ENCODE data around the gene HCN4.

HCN4 gene

DNA sequence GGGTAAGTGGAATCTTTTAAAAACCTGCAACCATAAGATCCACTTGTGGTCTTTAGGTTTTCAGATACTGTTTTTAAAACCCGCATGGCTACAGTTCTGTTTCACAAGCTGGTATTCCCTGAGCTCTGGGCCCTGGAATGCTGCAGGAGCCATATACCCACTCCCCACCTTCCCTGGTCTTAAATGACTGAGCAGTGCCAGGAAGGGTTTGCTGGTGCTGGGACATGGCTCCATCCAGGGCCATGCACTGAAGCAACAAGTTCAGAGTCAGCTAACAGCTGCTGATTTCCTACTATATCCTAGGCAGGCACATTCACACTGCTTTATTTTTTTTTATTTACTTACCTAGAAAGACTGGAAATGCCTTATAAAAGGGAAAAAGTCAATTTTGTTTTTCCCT, 77.3 kb downstream of the HCN4 start:
- no peak overlapping the region for H3K27ac ChIP-seq (ENCODE audit: low read depth, low read length)
- no peak overlapping the region for H2AFZ ChIP-seq (ENCODE audit: low read length, unreplicated experiment)
- no peak overlapping the region for H3K4me3 ChIP-seq (ENCODE audit: low read depth, low read length)
- H3K4me1 ChIP-seq (ENCODE audit: control insufficient read depth, insufficient read depth, low read length, unreplicated experiment): peaks cover 9% of the 10 kb centered on the region
- H3K79me2 ChIP-seq (ENCODE audit: control insufficient read depth, insufficient read depth, low read length, unreplicated experiment): no peaks in the 10 kb centered on the region
- no peaks in the 10 kb centered on the region for H3K27me3 ChIP-seq (ENCODE audit: insufficient read depth, low read length)
- no peaks in the 10 kb centered on the region for H3K36me3 ChIP-seq (ENCODE audit: insufficient read depth, low read length)

DNA sequence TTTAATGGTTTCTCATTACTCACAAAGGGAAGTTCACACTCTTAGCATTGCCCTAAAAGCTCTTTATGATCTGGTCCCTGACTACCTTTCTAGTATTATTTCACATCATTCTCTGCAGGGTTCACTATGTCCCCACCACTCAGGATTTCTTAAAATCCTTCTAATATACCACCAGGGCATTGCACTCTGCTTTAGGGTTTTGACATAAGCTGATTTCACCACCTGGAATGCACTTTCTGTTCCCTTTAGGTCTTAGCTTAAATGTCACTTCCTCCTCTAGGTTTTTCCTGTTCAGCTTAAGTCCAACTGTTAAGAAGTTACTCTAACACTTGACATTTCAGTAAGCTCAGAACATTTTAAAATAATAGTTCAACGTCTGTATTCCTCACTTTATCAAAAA, 81.7 kb downstream of the HCN4 start:
- H3K79me2 ChIP-seq (ENCODE audit: control insufficient read depth, insufficient read depth, low read length, unreplicated experiment): no peaks in the 10 kb centered on the region
- H3K27me3 ChIP-seq (ENCODE audit: insufficient read depth, low read length): no peaks in the 10 kb centered on the region
- peaks cover 7% of the 10 kb centered on the region for H3K4me1 ChIP-seq (ENCODE audit: control insufficient read depth, insufficient read depth, low read length, unreplicated experiment)
- H3K4me3 ChIP-seq (ENCODE audit: low read depth, low read length): no peak overlapping the region
- no peaks in the 10 kb centered on the region for H3K36me3 ChIP-seq (ENCODE audit: insufficient read depth, low read length)
- H3K27ac ChIP-seq (ENCODE audit: low read depth, low read length): no peak overlapping the region
- H2AFZ ChIP-seq (ENCODE audit: low read length, unreplicated experiment): no peak overlapping the region

DNA sequence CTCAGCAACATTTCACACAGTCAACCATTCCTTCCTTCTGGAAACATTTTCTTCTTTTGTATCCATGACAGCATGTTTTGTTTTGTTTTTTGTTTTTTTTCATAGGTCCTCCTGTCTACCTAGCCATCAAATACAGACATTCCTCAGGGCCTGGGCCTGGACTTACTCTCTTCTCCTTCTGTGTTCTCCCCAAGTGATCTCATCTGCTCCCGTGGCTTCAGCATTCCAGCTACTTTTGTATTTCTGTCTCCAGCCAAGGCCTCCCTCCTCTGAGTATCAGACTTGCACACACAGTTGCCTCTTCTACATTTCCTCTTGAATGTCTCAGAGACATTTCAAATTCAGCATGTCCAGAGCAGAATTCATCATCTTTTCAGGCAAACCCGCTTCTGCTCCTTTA, 82.4 kb downstream of the HCN4 start:
- Histone ChIP-seq H3K4me3 (ENCODE audit: low read depth, low read length) (no peak overlapping the region), H2AFZ (ENCODE audit: low read length, unreplicated experiment) (no peak overlapping the region), H3K79me2 (ENCODE audit: control insufficient read depth, insufficient read depth, low read length, unreplicated experiment) (no peaks in the 10 kb centered on the region), H3K4me1 (ENCODE audit: control insufficient read depth, insufficient read depth, low read length, unreplicated experiment) (peaks cover 7% of the 10 kb centered on the region), H3K27ac (ENCODE audit: low read depth, low read length) (no peak overlapping the region), H3K27me3 (ENCODE audit: insufficient read depth, low read length) (no peaks in the 10 kb centered on the region), H3K36me3 (ENCODE audit: insufficient read depth, low read length) (no peaks in the 10 kb centered on the region)

DNA sequence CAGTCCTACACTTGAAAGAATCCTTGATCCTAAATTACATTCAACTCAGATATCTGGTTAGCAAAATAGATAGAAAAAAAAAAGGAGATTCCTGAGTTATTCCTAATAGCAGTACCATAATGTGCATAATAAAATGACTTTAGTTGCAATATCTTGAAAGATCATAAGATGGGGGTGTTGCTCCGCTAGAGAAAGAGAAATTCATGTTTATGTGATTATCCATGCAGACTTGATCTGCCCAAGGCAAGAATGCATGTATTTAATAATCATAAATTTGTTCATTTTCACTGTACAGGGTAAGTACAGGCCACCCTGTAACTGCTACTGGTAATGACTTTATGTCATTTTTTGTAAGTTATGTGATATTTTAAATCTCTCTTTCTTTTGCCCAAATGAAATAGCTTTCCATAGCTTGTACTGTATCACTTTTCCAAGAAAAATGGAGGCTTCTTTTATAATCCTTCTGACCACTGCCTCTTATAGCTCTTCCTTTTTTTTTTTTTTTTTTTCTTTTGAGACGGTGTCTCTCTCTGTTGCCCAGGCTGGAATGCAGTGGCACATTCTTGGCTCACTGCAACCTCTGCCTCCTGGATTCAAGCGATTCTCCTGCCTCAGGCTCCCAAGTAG, 84.6 kb downstream of the HCN4 start:
- H3K27me3 ChIP-seq (ENCODE audit: insufficient read depth, low read length): no peaks in the 10 kb centered on the region
- H3K36me3 ChIP-seq (ENCODE audit: insufficient read depth, low read length): no peaks in the 10 kb centered on the region
- H3K4me3 ChIP-seq (ENCODE audit: low read depth, low read length): no peak overlapping the region

DNA sequence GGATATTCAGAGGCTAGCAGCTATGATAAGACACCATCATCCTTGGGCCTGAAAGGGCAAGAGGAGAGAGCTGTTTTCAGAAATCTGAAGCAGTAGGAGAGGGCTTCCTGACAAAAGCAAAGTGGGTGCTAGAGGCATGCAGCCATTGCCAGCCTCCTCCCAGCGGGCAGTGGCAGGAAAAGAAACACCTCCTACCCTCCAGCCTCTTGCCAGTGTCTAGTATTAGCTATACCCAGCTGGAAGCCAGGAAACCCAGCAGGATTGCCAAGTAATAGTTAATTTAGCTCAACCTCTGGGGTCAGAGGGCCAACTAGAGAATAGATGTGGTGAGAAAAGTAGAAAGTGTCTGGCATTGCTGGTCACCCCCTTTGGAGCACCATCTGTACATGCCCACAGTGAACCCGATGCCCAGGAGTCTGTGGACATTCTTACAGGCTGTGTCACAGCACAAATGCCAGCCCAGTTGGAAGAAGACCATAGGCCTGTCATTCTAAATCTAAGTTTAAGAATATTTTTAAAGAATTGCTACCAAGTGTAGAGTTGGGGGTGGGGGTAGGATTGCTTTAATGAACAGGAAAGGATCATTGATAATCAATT, 85.3 kb downstream of the HCN4 start:
- H2AFZ ChIP-seq (ENCODE audit: low read length, unreplicated experiment): no peak overlapping the region
- H3K4me1 ChIP-seq (ENCODE audit: control insufficient read depth, insufficient read depth, low read length, unreplicated experiment): peaks cover 7% of the 10 kb centered on the region
- H3K27me3 ChIP-seq (ENCODE audit: insufficient read depth, low read length): no peaks in the 10 kb centered on the region
- no peak overlapping the region for H3K27ac ChIP-seq (ENCODE audit: low read depth, low read length)
- H3K4me3 ChIP-seq (ENCODE audit: low read depth, low read length): no peak overlapping the region
- no peaks in the 10 kb centered on the region for H3K36me3 ChIP-seq (ENCODE audit: insufficient read depth, low read length)
- no peaks in the 10 kb centered on the region for H3K79me2 ChIP-seq (ENCODE audit: control insufficient read depth, insufficient read depth, low read length, unreplicated experiment)

More for the DNA sequence above, 84.6 kb downstream of the HCN4 start:
- no peak overlapping the region for H3K27ac ChIP-seq (ENCODE audit: low read depth, low read length)
- peaks cover 7% of the 10 kb centered on the region for H3K4me1 ChIP-seq (ENCODE audit: control insufficient read depth, insufficient read depth, low read length, unreplicated experiment)
- H3K79me2 ChIP-seq (ENCODE audit: control insufficient read depth, insufficient read depth, low read length, unreplicated experiment): no peaks in the 10 kb centered on the region
- no peak overlapping the region for H2AFZ ChIP-seq (ENCODE audit: low read length, unreplicated experiment)

DNA sequence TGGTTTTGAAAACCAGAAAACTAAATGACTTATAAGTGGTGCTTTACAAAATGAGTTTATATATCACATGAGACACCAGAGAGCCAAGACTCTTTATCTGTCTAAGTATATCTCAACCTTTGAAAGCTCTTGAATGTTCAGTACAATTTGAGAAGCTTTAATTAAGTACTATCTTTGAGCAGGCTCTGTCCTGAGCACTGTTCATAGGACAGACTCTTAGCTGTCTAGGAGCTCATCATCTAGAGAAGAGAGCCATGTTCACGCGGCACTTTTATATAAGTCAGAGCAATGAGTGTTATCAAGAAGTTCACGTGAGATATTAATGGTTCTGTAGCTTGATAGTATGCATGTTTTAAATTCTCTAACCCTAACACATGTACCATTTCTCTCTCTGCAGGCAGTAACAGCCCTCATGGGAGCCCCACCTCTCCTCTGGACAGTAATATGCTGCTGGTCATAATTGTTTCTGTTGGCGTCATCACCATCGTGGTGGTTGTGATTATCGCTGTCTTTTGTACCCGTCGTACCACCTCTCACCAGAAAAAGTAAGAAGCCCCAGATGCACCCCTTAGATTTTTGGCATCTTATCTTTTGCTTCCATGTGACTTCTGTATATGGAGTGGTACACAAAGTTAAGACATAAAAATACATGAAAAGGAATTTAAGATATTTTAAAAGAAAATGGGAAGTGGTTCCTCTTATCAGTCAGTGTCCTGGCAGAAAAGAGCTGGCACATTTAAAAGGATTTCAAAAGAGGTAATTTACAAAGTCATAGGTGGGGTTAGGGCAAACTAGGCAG, 86.0 kb downstream of the HCN4 start:
- Histone ChIP-seq H3K36me3 (ENCODE audit: insufficient read depth, low read length) (no peaks in the 10 kb centered on the region), H2AFZ (ENCODE audit: low read length, unreplicated experiment) (no peak overlapping the region), H3K79me2 (ENCODE audit: control insufficient read depth, insufficient read depth, low read length, unreplicated experiment) (no peaks in the 10 kb centered on the region), H3K4me3 (ENCODE audit: low read depth, low read length) (no peak overlapping the region), H3K4me1 (ENCODE audit: control insufficient read depth, insufficient read depth, low read length, unreplicated experiment) (peaks cover 7% of the 10 kb centered on the region), H3K27me3 (ENCODE audit: insufficient read depth, low read length) (no peaks in the 10 kb centered on the region), H3K27ac (ENCODE audit: low read depth, low read length) (no peak overlapping the region)

DNA sequence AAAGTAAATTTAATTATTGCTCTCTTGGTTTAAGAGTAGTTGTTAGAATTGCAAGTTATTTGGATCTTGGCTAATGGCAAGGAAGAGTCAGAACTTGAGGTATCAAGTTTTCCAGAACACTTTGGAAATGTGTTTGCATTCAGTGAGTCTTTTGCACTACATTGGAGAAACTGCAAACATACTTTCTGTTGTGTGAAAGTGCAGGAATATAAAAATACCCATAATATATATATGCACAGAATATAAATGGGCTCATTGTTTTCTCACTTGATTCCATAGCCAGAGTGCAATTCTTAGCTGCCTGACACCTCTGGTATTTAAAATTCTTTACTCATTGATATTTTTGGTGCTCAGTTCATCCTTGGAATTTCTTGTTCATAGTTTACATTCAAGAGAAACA, 92.9 kb downstream of the HCN4 start:
- H3K4me1 ChIP-seq (ENCODE audit: control insufficient read depth, insufficient read depth, low read length, unreplicated experiment): peaks cover 4% of the 10 kb centered on the region
- H2AFZ ChIP-seq (ENCODE audit: low read length, unreplicated experiment): no peak overlapping the region

DNA sequence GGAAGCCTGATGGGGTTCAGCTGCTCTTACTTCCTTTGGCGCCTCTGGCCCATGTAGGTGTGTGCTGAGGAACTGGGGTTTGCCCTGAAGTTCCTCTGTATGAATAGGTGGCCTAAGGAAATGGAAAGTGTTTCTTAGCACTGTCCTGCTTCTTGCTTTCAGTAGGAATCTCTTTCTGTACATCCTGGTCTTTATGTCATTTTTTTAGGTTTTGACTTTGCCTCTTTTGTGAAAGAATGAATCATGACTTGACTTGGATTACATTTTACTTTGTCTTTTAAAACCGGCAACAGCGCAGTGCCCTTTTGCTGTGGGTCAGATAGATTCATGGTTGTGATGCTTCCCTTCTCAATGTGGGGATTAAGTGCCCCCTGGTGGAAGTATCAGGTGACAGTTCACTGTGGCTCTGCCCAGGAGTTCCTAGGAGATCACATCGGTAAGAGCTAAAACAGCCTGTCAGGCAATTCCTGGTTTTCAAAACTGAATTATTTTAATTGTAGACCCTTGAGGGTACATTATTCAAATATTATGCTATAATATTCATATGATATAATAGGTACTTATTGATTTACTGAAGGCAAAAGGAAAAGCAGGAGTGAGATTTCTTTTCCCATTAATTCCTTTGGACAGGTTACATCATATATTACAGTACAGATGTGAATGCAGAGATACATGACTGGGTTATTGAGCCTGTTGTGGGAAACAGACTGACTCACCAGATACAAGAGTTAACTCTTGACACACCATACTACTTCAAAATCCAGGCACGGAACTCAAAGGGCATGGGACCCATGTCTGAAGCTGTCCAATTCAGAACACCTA, 95.4 kb downstream of the HCN4 start:
- no peaks in the 10 kb centered on the region for H3K27me3 ChIP-seq (ENCODE audit: insufficient read depth, low read length)
- peaks cover 4% of the 10 kb centered on the region for H3K4me1 ChIP-seq (ENCODE audit: control insufficient read depth, insufficient read depth, low read length, unreplicated experiment)
- H3K79me2 ChIP-seq (ENCODE audit: control insufficient read depth, insufficient read depth, low read length, unreplicated experiment): no peaks in the 10 kb centered on the region
- no peak overlapping the region for H3K27ac ChIP-seq (ENCODE audit: low read depth, low read length)
- no peak overlapping the region for H3K4me3 ChIP-seq (ENCODE audit: low read depth, low read length)
- no peaks in the 10 kb centered on the region for H3K36me3 ChIP-seq (ENCODE audit: insufficient read depth, low read length)
- H2AFZ ChIP-seq (ENCODE audit: low read length, unreplicated experiment): peak overlapping the region; percentile 70

More for the DNA sequence above, 92.9 kb downstream of the HCN4 start:
- H3K36me3 ChIP-seq (ENCODE audit: insufficient read depth, low read length): no peaks in the 10 kb centered on the region
- no peak overlapping the region for H3K27ac ChIP-seq (ENCODE audit: low read depth, low read length)
- no peaks in the 10 kb centered on the region for H3K79me2 ChIP-seq (ENCODE audit: control insufficient read depth, insufficient read depth, low read length, unreplicated experiment)
- no peaks in the 10 kb centered on the region for H3K27me3 ChIP-seq (ENCODE audit: insufficient read depth, low read length)
- no peak overlapping the region for H3K4me3 ChIP-seq (ENCODE audit: low read depth, low read length)

DNA sequence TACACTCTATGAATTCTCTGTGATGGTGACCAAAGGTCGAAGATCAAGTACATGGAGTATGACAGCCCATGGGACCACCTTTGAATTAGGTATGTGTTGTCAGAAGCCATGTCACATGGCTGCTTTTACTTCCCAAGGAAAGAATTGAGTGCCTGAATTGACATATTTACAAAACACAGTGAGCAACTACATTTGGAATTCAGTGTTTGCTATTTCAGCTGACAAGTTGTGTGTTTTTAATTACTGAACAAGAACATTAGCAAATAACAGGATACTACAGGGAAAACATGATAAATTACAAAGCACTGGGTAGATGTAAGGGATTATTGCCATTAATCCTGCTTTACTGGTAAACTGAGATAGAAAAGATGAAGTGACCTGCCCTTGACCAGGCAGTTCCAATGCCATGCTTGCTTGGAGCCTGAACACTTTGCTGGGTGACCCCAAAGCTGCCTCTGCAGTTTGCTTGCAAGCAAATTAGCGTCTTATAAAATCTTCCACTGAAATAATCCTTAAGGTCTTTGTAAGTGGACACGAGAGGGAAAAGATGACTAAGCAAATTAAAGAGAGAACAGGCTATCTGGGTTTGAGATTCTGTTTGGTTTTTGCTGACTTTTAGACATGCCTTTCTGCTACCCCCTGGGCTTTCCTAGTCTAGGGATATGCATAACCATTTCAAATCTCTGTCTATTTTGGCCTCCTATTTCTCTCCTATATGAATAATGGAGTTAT, 98.2 kb downstream of the HCN4 start:
- Histone ChIP-seq H3K4me3 (ENCODE audit: low read depth, low read length) (no peak overlapping the region), H3K36me3 (ENCODE audit: insufficient read depth, low read length) (no peaks in the 10 kb centered on the region), H2AFZ (ENCODE audit: low read length, unreplicated experiment) (no peak overlapping the region), H3K27me3 (ENCODE audit: insufficient read depth, low read length) (no peaks in the 10 kb centered on the region), H3K27ac (ENCODE audit: low read depth, low read length) (no peak overlapping the region), H3K4me1 (ENCODE audit: control insufficient read depth, insufficient read depth, low read length, unreplicated experiment) (peaks cover 4% of the 10 kb centered on the region), H3K79me2 (ENCODE audit: control insufficient read depth, insufficient read depth, low read length, unreplicated experiment) (no peaks in the 10 kb centered on the region)

Data from ACC112 (cell line).